K562 (cell line): ENCODE data around the gene THRSP. TPM values are rescaled to one million over a fixed set of nuclear protein-coding genes. Genes with fewer than 3 reads are reported as not detected.
"Not testable (repeated sequence)": the region's sequence is repeated elsewhere in the genome, so short reads cannot be mapped to it uniquely, and the experiment has no call there.

Source experiments
- FOXK2 ChIP-seq, 2 experiments: fragments of 450-650 bp; IDR thresholded peaks in 1 of 2; conservative IDR thresholded peaks in 1 of 2; 2 replicates each; pipeline ENCODE4 v1.6.1; 2016; ENCODE audit warnings: low read depth in 2 of 2, mild to moderate bottlenecking in 1 of 2
- FOXM1 ChIP-seq, 2 experiments: fragments of 450-650 bp in 1 of 2; sonication (generic) in 1 of 2; formaldehyde crosslinking in 1 of 2; IDR thresholded peaks; 2 replicates each; pipeline versions ENCODE4 v1.6.1 to v1.9.0; 2017 to 2022; ENCODE audit warnings: low read depth in 2 of 2, mild to moderate bottlenecking in 2 of 2, missing genetic modification reagents in 1 of 2, moderate library complexity in 1 of 2
- MEIS2 ChIP-seq: fragments of 450-650 bp; IDR thresholded peaks from 2 replicates; pipeline ENCODE4 v1.6.1; 2014; ENCODE audit warnings: mild to moderate bottlenecking; ENCODE audit not compliant: partially characterized antibody
- MITF ChIP-seq: IDR thresholded peaks from 2 replicates; pipeline ENCODE4 v1.6.1; 2014; ENCODE audit warnings: antibody characterized with exemption
- NFIC ChIP-seq: fragments of 450-650 bp; IDR thresholded peaks from 2 replicates; pipeline ENCODE4 v1.6.1; 2017; ENCODE audit warnings: mild to moderate bottlenecking, inconsistent platforms
- POLR2H ChIP-seq: IDR thresholded peaks from 2 replicates; pipeline ENCODE4 v1.6.1; 2016; ENCODE audit warnings: missing genetic modification characterization, low read depth, mild to moderate bottlenecking, control low read depth, missing compliant biosample characterization, moderate library complexity
- SUPT5H ChIP-seq: fragments of 450-650 bp; IDR thresholded peaks from 2 replicates; pipeline ENCODE4 v1.6.1; 2016
- VEZF1 ChIP-seq: fragments of 200-800 bp; sonication (Bioruptor generic); IDR thresholded peaks from 2 replicates; pipeline ENCODE4 v1.6.1; 2017; ENCODE audit warnings: missing genetic modification characterization, missing compliant biosample characterization
- YY1 ChIP-seq, 3 experiments: IDR thresholded peaks; 2 replicates each; pipeline ENCODE4 v1.6.1; 2011; ENCODE audit warnings: low read length in 2 of 3, mild to moderate bottlenecking in 2 of 3, moderate library complexity in 2 of 3, borderline replicate concordance in 1 of 3, control low read depth in 1 of 3, low read depth in 1 of 3; ENCODE audit not compliant: insufficient read depth in 3 of 3, insufficient replicate concordance in 2 of 3, control insufficient read depth in 1 of 3, insufficient read length in 1 of 3; ENCODE audit errors: extremely low read depth in 1 of 3
- ZNF395 ChIP-seq: fragments of 200-800 bp; sonication (Bioruptor generic); IDR thresholded peaks from 2 replicates; pipeline ENCODE4 v1.6.1; 2017; ENCODE audit warnings: missing genetic modification characterization, missing compliant biosample characterization
- ZNF639 ChIP-seq, 2 experiments: fragments of 200-800 bp in 1 of 2; sonication (Bioruptor generic) in 1 of 2; sonication (generic) in 1 of 2; formaldehyde crosslinking in 1 of 2; IDR thresholded peaks in 1 of 2; conservative IDR thresholded peaks in 1 of 2; 2 replicates each; pipeline versions ENCODE4 v1.5.0 to v1.6.1; 2016 to 2020; ENCODE audit warnings: missing compliant biosample characterization in 1 of 2, missing genetic modification characterization in 1 of 2, missing genetic modification reagents in 1 of 2
- polyA plus RNA-seq, 8 experiments: library from polyadenylated mRNA; depleted of rRNA in 4 of 8; stranded (reverse) in 5 of 8; unstranded in 3 of 8; fragments of >200 nt; fragmentation: Nextera tagmentation in 2 of 8; fragmentation: Illumina TruSeq in 1 of 8; extraction: Ambion mirVana in 2 of 8; extraction: Trizol in 1 of 8; gene quantifications; 2 replicates each; pipeline versions ENCODE4 v1.2.1 to v1.2.3, GENCODE V29; 2011 to 2014; ENCODE audit warnings: inconsistent platforms in 1 of 8, missing spikeins in 1 of 8
- total RNA-seq, 7 experiments: library from RNA; depleted of rRNA in 6 of 7; stranded (reverse); fragments of >200 nt in 6 of 7; fragmentation: Illumina TruSeq in 2 of 7; extraction: Trizol in 2 of 7; gene quantifications; 2 replicates each; pipeline versions ENCODE4 v1.2.1 to v1.2.3, GENCODE V29; 2011 to 2021; ENCODE audit warnings: low replicate concordance in 1 of 7

Gene THRSP
- total and polyA plus RNA-seq, 9 of the 15 experiments (the other 6 are each of a cell fraction or from before 2014, with no cell fraction given) = 0.23 to 0.56 (median 0.31) TPM; not detected in 2

GRCh38 chr11:78014937-78015520 lies 48.6 kb upstream of the THRSP start (continued):
- TF ChIP-seq VEZF1 (CRISPR knock-in tag) (peak; percentile 41; the same call in 1 of the 2 replicates), POLR2H (tag) (peak; percentile 86), FOXK2 (conservative IDR thresholded peaks at IDR 0.05 in 1 of 2, IDR thresholded peaks at IDR 0.05 in 1 of 2; ENCODE audit: low read depth in 2 of 2) (peak; percentile 88 to 89), ZNF395 (peak; percentile 74; the same call in 1 of the 2 replicates), MITF (peak; percentile 47; the same call in 1 of the 2 replicates), YY1 (IDR thresholded peaks at IDR 0.05; ENCODE audit: borderline replicate concordance in 1 of 3, control insufficient read depth in 1 of 3, extremely low read depth in 1 of 3, insufficient read depth in 3 of 3, insufficient read length in 1 of 3, insufficient replicate concordance in 2 of 3, low read depth in 1 of 3, low read length in 2 of 3) (peak in 1 of 3 experiments; percentile 56), NFIC (peak; percentile 32; the same call in 1 of the 2 replicates), FOXM1 (IDR thresholded peaks at IDR 0.05; ENCODE audit: low read depth) (0 out of 2 replicates have a peak, but pooled peaks have one; percentile 12), MEIS2 (peak; percentile 29), SUPT5H (peak; percentile 75), ZNF639 (CRISPR knock-in tag; conservative IDR thresholded peaks at IDR 0.05 in 1 of 2, IDR thresholded peaks at IDR 0.05 in 1 of 2) (peak in 1 of 2 experiments; percentile 62; a peak in 1 of 4 replicates)
- not testable (repeated sequence) for TF ChIP-seq FOXM1 (CRISPR knock-in tag; IDR thresholded peaks at IDR 0.05; ENCODE audit: low read depth)
